GM23338 (cell line): ENCODE measurements around the gene DIAPH3.

ENCODE experiments used
- EZH2 ChIP-seq: fragments of 200-600 bp; sonication (generic); IDR thresholded peaks from one replicate; pipeline ENCODE4 v1.8.0; 2017; ENCODE audit warnings: antibody characterized with exemption, mild to moderate bottlenecking, low read depth; ENCODE audit not compliant: unreplicated experiment
- EZH2phosphoT487 ChIP-seq: fragments of 200-600 bp; sonication (generic); IDR thresholded peaks from one replicate; pipeline ENCODE4 v1.8.1; 2018; ENCODE audit warnings: antibody characterized with exemption; ENCODE audit not compliant: unreplicated experiment
- JUNB ChIP-seq: IDR thresholded peaks from one replicate; pipeline ENCODE4 v1.6.1; 2016; ENCODE audit warnings: antibody characterized with exemption; ENCODE audit not compliant: unreplicated experiment
- NANOG ChIP-seq: IDR thresholded peaks from 2 replicates; pipeline ENCODE4 v1.6.1; 2016; ENCODE audit warnings: antibody characterized with exemption, borderline replicate concordance
- POLR2AphosphoS5 ChIP-seq: IDR thresholded peaks from 2 replicates; pipeline ENCODE4 v1.6.1; 2016; ENCODE audit warnings: antibody characterized with exemption, low read depth
- STAT1 ChIP-seq: IDR thresholded peaks from one replicate; pipeline ENCODE4 v1.6.1; 2016; ENCODE audit warnings: antibody characterized with exemption; ENCODE audit not compliant: unreplicated experiment
- ZNF331 ChIP-seq: fragments of 250-450 bp; sonication (Bioruptor Pico); IDR thresholded peaks from 2 replicates; pipeline ENCODE4 v1.5.0; 2020; ENCODE audit warnings: low read depth, mild to moderate bottlenecking, moderate library complexity
- TF ChIP-seq, protein P1 (sequence below), 2 experiments: fragments of 200-600 bp in 1 of 2; sonication (generic) in 1 of 2; conservative IDR thresholded peaks; 2 replicates each; pipeline versions ENCODE4 v1.5.1 to v1.6.1; 2016 to 2017; ENCODE audit warnings: antibody characterized with exemption in 2 of 2, low read depth in 2 of 2, mild to moderate bottlenecking in 2 of 2, moderate library complexity in 1 of 2
- TF ChIP-seq, protein P2 (sequence below): IDR thresholded peaks from one replicate; pipeline ENCODE4 v1.6.1; 2018; ENCODE audit warnings: antibody characterized with exemption; ENCODE audit not compliant: unreplicated experiment

DNA sequence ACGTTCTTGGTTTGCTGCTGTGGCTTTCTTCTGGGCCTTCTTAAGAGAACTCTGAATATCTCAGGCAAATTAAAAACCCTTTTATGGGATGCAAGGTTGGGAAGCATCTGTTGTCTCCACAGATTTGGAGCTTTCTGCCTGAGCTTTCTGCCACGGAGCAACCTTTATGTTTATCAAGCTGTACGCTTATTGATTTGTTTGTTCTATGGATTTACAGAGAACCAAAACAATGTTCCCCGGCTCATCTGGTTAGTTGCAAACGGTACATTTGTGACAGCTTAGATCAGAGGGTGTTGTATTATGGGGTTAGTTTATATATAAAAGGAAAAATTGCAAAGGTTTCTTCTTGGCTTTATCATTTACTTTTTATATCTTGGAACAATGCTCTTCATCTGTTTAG, 479.6 kb downstream of the DIAPH3 start:
- TF ChIP-seq POLR2AphosphoS5: no peak
- TF ChIP-seq, protein P1, sequence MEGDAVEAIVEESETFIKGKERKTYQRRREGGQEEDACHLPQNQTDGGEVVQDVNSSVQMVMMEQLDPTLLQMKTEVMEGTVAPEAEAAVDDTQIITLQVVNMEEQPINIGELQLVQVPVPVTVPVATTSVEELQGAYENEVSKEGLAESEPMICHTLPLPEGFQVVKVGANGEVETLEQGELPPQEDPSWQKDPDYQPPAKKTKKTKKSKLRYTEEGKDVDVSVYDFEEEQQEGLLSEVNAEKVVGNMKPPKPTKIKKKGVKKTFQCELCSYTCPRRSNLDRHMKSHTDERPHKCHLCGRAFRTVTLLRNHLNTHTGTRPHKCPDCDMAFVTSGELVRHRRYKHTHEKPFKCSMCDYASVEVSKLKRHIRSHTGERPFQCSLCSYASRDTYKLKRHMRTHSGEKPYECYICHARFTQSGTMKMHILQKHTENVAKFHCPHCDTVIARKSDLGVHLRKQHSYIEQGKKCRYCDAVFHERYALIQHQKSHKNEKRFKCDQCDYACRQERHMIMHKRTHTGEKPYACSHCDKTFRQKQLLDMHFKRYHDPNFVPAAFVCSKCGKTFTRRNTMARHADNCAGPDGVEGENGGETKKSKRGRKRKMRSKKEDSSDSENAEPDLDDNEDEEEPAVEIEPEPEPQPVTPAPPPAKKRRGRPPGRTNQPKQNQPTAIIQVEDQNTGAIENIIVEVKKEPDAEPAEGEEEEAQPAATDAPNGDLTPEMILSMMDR (conservative IDR thresholded peaks at IDR 0.05; ENCODE audit: low read depth in 2 of 2): no peak
- TF ChIP-seq, protein P2, sequence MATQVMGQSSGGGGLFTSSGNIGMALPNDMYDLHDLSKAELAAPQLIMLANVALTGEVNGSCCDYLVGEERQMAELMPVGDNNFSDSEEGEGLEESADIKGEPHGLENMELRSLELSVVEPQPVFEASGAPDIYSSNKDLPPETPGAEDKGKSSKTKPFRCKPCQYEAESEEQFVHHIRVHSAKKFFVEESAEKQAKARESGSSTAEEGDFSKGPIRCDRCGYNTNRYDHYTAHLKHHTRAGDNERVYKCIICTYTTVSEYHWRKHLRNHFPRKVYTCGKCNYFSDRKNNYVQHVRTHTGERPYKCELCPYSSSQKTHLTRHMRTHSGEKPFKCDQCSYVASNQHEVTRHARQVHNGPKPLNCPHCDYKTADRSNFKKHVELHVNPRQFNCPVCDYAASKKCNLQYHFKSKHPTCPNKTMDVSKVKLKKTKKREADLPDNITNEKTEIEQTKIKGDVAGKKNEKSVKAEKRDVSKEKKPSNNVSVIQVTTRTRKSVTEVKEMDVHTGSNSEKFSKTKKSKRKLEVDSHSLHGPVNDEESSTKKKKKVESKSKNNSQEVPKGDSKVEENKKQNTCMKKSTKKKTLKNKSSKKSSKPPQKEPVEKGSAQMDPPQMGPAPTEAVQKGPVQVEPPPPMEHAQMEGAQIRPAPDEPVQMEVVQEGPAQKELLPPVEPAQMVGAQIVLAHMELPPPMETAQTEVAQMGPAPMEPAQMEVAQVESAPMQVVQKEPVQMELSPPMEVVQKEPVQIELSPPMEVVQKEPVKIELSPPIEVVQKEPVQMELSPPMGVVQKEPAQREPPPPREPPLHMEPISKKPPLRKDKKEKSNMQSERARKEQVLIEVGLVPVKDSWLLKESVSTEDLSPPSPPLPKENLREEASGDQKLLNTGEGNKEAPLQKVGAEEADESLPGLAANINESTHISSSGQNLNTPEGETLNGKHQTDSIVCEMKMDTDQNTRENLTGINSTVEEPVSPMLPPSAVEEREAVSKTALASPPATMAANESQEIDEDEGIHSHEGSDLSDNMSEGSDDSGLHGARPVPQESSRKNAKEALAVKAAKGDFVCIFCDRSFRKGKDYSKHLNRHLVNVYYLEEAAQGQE: no peak
- TF ChIP-seq STAT1: no peak
- TF ChIP-seq EZH2: no peak
- TF ChIP-seq EZH2phosphoT487: no peak
- no peak for TF ChIP-seq ZNF331 (CRISPR knock-in tag)
- no peak for TF ChIP-seq JUNB
- TF ChIP-seq NANOG: no peak
